ENCODE measurements around the gene FOXO6. TPM values are rescaled to one million over a fixed set of nuclear protein-coding genes. Genes with fewer than 3 reads are reported as not detected.

The FOXO6 gene
- total and polyA plus RNA-seq, 2 donors (not counting 1 experiment from before 2014, with no cell fraction given) = 0.06 to 0.15 TPM

- POLR2A ChIA-PET = no interaction called here
- Histone ChIP-seq H3K9me3 (ENCODE audit: control extremely low read depth in 1 of 3, control insufficient read depth in 2 of 3, insufficient read depth in 1 of 3, low read length in 2 of 3) (peaks cover 0 to 2% (median 0%) of the 10 kb centered on the region in 3 donors), H3K4me1 (ENCODE audit: control insufficient read depth in 2 of 2, insufficient read depth in 2 of 2, low read length in 2 of 2) (no peaks in the 10 kb centered on the region), H4K20me1 (ENCODE audit: control insufficient read depth, insufficient read depth, low read length, poor library complexity, severe bottlenecking) (no peaks in the 10 kb centered on the region), H3K27me3 (replicated peaks in 1 of 4; ENCODE audit: control extremely low read depth in 1 of 4, control insufficient read depth in 3 of 4, insufficient read depth in 4 of 4, low read length in 3 of 4) (peaks cover 0 to 8% (median 0%) of the 10 kb centered on the region in 4 experiments), H3K27ac (ENCODE audit: low read length in 2 of 2) (no peak overlapping the region), H3K4me2 (replicated peaks; ENCODE audit: low read depth, low read length, poor library complexity, severe bottlenecking) (no peak overlapping the region), H3K79me2 (ENCODE audit: control insufficient read depth, insufficient read depth, low read length) (no peaks in the 10 kb centered on the region), H3K9ac (ENCODE audit: low read length) (no peak overlapping the region), H3K4me3 (ENCODE audit: control extremely low read depth in 1 of 5, extremely low read depth in 1 of 5, insufficient read depth in 1 of 5, low read depth in 2 of 5, low read length in 4 of 5) (no peak overlapping the region), H3K36me3 (replicated peaks in 1 of 2; ENCODE audit: control extremely low read depth in 1 of 2, control insufficient read depth in 1 of 2, extremely low read depth in 1 of 2, insufficient read depth in 2 of 2, low read length in 1 of 2) (no peaks in the 10 kb centered on the region), H2AFZ (ENCODE audit: insufficient read depth, low read depth, low read length, poor library complexity, severe bottlenecking) (no peak overlapping the region)
- ATAC-seq (ENCODE audit: low read depth) = no peak
- Mint-ChIP-seq H3K9me3 (ENCODE audit: insufficient read depth) (no peaks in the 10 kb centered on the region), H3K4me1 (no peaks in the 10 kb centered on the region), H3K27ac (no peak overlapping the region), H3K27me3 (peaks cover 18% of the 10 kb centered on the region), H3K4me3 (no peak overlapping the region)
- TF ChIP-seq CTCF (IDR thresholded peaks at IDR 0.05) (no peak), EZH2 (IDR thresholded peaks at IDR 0.05; ENCODE audit: borderline replicate concordance, insufficient read depth, low read depth, low read length, poor library complexity, severe bottlenecking) (no peak)
- intact Hi-C loops (cut with micrococcal nuclease) = loop anchor here (5.0 kb wide), 1 partner anchor 107 kb away; no protein-coding TSS in a partner anchor
- WGBS (ENCODE audit: insufficient coverage) = 94% methylated on average over 7 of the region's 8 CpGs
- CTCF ChIA-PET = interaction anchor here (1.5 to 7.8 kb wide), 5 partner anchors 11 to 150 kb away, joined by 4 to 73 read pairs (median 9); no protein-coding TSS in a partner anchor
- no peak for DNase-seq
Measured at GRCh38 chr1:41419584-41420295, 58.5 kb downstream of the FOXO6 start.

GRCh38 chr1:41420351-41420750, 59.1 kb downstream of the FOXO6 start:
- no peaks in the 10 kb centered on the region for H4K20me1 ChIP-seq (ENCODE audit: control insufficient read depth, insufficient read depth, low read length, poor library complexity, severe bottlenecking)
- H3K4me2 ChIP-seq (replicated peaks; ENCODE audit: low read depth, low read length, poor library complexity, severe bottlenecking) = no peak overlapping the region
- H3K4me3 Mint-ChIP-seq = no peak overlapping the region
- intact Hi-C loops (cut with micrococcal nuclease) = no loop called here
- no peaks in the 10 kb centered on the region for H3K79me2 ChIP-seq (ENCODE audit: control insufficient read depth, insufficient read depth, low read length)
- no peaks in the 10 kb centered on the region for H3K9me3 Mint-ChIP-seq (ENCODE audit: insufficient read depth)
- no peaks in the 10 kb centered on the region for H3K4me1 ChIP-seq (ENCODE audit: control insufficient read depth in 2 of 2, insufficient read depth in 2 of 2, low read length in 2 of 2)
- H3K27ac ChIP-seq (ENCODE audit: low read length in 2 of 2) = no peak overlapping the region
- H3K36me3 ChIP-seq (replicated peaks in 1 of 2; ENCODE audit: control extremely low read depth in 1 of 2, control insufficient read depth in 1 of 2, extremely low read depth in 1 of 2, insufficient read depth in 2 of 2, low read length in 1 of 2) = no peaks in the 10 kb centered on the region
- ChIA-PET CTCF (interaction anchor here (0.9 to 7.8 kb wide), 6 partner anchors 10 to 165 kb away, joined by 3 to 73 read pairs (median 4); no protein-coding TSS in a partner anchor), POLR2A (no interaction called here)
- H3K9me3 ChIP-seq (ENCODE audit: control extremely low read depth in 1 of 3, control insufficient read depth in 2 of 3, insufficient read depth in 1 of 3, low read length in 2 of 3) = peaks cover 0 to 2% (median 0%) of the 10 kb centered on the region in 3 donors
- H3K4me1 Mint-ChIP-seq = no peaks in the 10 kb centered on the region
- 100% methylated on average over 1 of the region's 4 CpGs for WGBS (ENCODE audit: insufficient coverage)
- DNase-seq (no peak), ATAC-seq (ENCODE audit: low read depth) (no peak)
- H3K27me3 ChIP-seq (replicated peaks in 1 of 4; ENCODE audit: control extremely low read depth in 1 of 4, control insufficient read depth in 3 of 4, insufficient read depth in 4 of 4, low read length in 3 of 4) = peaks cover 0 to 8% (median 0%) of the 10 kb centered on the region in 4 experiments
- peaks cover 18% of the 10 kb centered on the region for H3K27me3 Mint-ChIP-seq
- no peak for TF ChIP-seq EZH2 (IDR thresholded peaks at IDR 0.05; ENCODE audit: borderline replicate concordance, insufficient read depth, low read depth, low read length, poor library complexity, severe bottlenecking)
- no peak for TF ChIP-seq CTCF (IDR thresholded peaks at IDR 0.05)
- no peak overlapping the region for H2AFZ ChIP-seq (ENCODE audit: insufficient read depth, low read depth, low read length, poor library complexity, severe bottlenecking)
- no peak overlapping the region for H3K27ac Mint-ChIP-seq
- H3K9ac ChIP-seq (ENCODE audit: low read length) = no peak overlapping the region
- H3K4me3 ChIP-seq (ENCODE audit: control extremely low read depth in 1 of 5, extremely low read depth in 1 of 5, insufficient read depth in 1 of 5, low read depth in 2 of 5, low read length in 4 of 5) = no peak overlapping the region

All from B cell (primary cell).